Measurements from ENCODE around the gene THRB.
A peak's percentile ranks its signal among the peaks of the same experiment; 100 is the strongest.
"Not testable (repeated sequence)": the region's sequence is repeated elsewhere in the genome, so short reads cannot be mapped to it uniquely, and the experiment has no call there.

The THRB gene

GRCh38 chr3:24420224-24420623, 74.4 kb downstream of the THRB start:
- no peaks in the 10 kb centered on the region for H3K36me3 ChIP-seq (ENCODE audit: control insufficient read depth, insufficient read depth, low read length)
- DNase-seq (ENCODE audit: extremely low read depth, insufficient read length) = peak; percentile 2
- no peaks in the 10 kb centered on the region for H3K27me3 ChIP-seq (replicated peaks; ENCODE audit: control insufficient read depth, insufficient read depth, low read length)
- no peak for TF ChIP-seq CTCF (IDR thresholded peaks at IDR 0.05; ENCODE audit: insufficient read depth, low read length, poor library complexity, severe bottlenecking)
- H3K4me3 ChIP-seq (replicated peaks; ENCODE audit: low read depth, low read length) = no peak overlapping the region

GRCh38 chr3:24419067-24419791, 75.4 kb downstream of the THRB start:
- TF ChIP-seq CTCF (IDR thresholded peaks at IDR 0.05; ENCODE audit: insufficient read depth, low read length, poor library complexity, severe bottlenecking) = no peak
- H3K36me3 ChIP-seq (ENCODE audit: control insufficient read depth, insufficient read depth, low read length) = no peaks in the 10 kb centered on the region
- H3K4me3 ChIP-seq (replicated peaks; ENCODE audit: low read depth, low read length) = no peak overlapping the region
- no peaks in the 10 kb centered on the region for H3K27me3 ChIP-seq (replicated peaks; ENCODE audit: control insufficient read depth, insufficient read depth, low read length)
- DNase-seq (ENCODE audit: extremely low read depth, insufficient read length) = no peak

GRCh38 chr3:24417730-24418129, 76.9 kb downstream of the THRB start:
- H3K27me3 ChIP-seq (replicated peaks; ENCODE audit: control insufficient read depth, insufficient read depth, low read length) = no peaks in the 10 kb centered on the region

GRCh38 chr3:24416224-24416623, 78.4 kb downstream of the THRB start:
- DNase-seq (ENCODE audit: extremely low read depth, insufficient read length) = no peak
- no peaks in the 10 kb centered on the region for H3K27me3 ChIP-seq (replicated peaks; ENCODE audit: control insufficient read depth, insufficient read depth, low read length)
- no peak for TF ChIP-seq CTCF (IDR thresholded peaks at IDR 0.05; ENCODE audit: insufficient read depth, low read length, poor library complexity, severe bottlenecking)
- H3K36me3 ChIP-seq (ENCODE audit: control insufficient read depth, insufficient read depth, low read length) = no peaks in the 10 kb centered on the region
- H3K4me3 ChIP-seq (replicated peaks; ENCODE audit: low read depth, low read length) = no peak overlapping the region

More at GRCh38 chr3:24417730-24418129, 76.9 kb downstream of the THRB start:
- no peak overlapping the region for H3K4me3 ChIP-seq (replicated peaks; ENCODE audit: low read depth, low read length)
- H3K36me3 ChIP-seq (ENCODE audit: control insufficient read depth, insufficient read depth, low read length) = no peaks in the 10 kb centered on the region
- no peak for DNase-seq (ENCODE audit: extremely low read depth, insufficient read length)
- no peak for TF ChIP-seq CTCF (IDR thresholded peaks at IDR 0.05; ENCODE audit: insufficient read depth, low read length, poor library complexity, severe bottlenecking)

GRCh38 chr3:24415824-24416223, 78.8 kb downstream of the THRB start:
- Histone ChIP-seq H3K36me3 (ENCODE audit: control insufficient read depth, insufficient read depth, low read length) (no peaks in the 10 kb centered on the region), H3K4me3 (replicated peaks; ENCODE audit: low read depth, low read length) (no peak overlapping the region), H3K27me3 (replicated peaks; ENCODE audit: control insufficient read depth, insufficient read depth, low read length) (no peaks in the 10 kb centered on the region)
- no peak for TF ChIP-seq CTCF (IDR thresholded peaks at IDR 0.05; ENCODE audit: insufficient read depth, low read length, poor library complexity, severe bottlenecking)
- DNase-seq (ENCODE audit: extremely low read depth, insufficient read length) = no peak

- not testable (repeated sequence) for H3K4me3 ChIP-seq (replicated peaks; ENCODE audit: low read depth, low read length); DNase-seq (ENCODE audit: extremely low read depth, insufficient read length); H3K27me3 ChIP-seq (replicated peaks; ENCODE audit: control insufficient read depth, insufficient read depth, low read length); H3K36me3 ChIP-seq (ENCODE audit: control insufficient read depth, insufficient read depth, low read length)
Measured at GRCh38 chr3:24413662-24414061, 81.0 kb downstream of the THRB start.

Measured in GM06990 (cell line).